A549 treated with Mapracorat at 1 μM for 4 hours (cell line): Measurements from ENCODE around the gene EFNB3. TPM values are rescaled to one million over a fixed set of nuclear protein-coding genes. Genes with fewer than 3 reads are reported as not detected.

Source experiments
- total RNA-seq: library from RNA; stranded (reverse); fragments of 200-300 nt; extraction: Qiagen RNA extraction; gene quantifications from 5 replicates; pipeline ENCODE4 v1.2.3, GENCODE V29; 2022

The EFNB3 gene
- total RNA-seq = 1.1 to 1.3 TPM (median 1.2 TPM) in 5 replicates

GRCh38 chr17:7704601-7705268 is at the start of gene EFNB3:
EFNB3 (plus strand) TSS chr17:7705202; CDS start chr17:7705599, 397 bp downstream.

GRCh38 chr17:7687072-7687907 is 17.7 kb upstream of the EFNB3 start, which contains the start of gene TP53:
TP53 (minus strand) TSS chr17:7687490; CDS start chr17:7676594, 10,896 bp downstream.

GRCh38 chr17:7687908-7688807 is 16.8 kb upstream of the EFNB3 start, which contains the start of gene WRAP53:
WRAP53 (plus strand) TSS chr17:7688477; CDS start chr17:7688649, 172 bp downstream.

GRCh38 chr17:7716901-7717755 is 12.1 kb downstream of the EFNB3 start, which contains the start of gene DNAH2:
DNAH2 (plus strand) TSS chr17:7717744; CDS start chr17:7719735, 1,991 bp downstream.

Other genes with a start within 250 kb of the EFNB3 start
- 20.5 to 25.6 TPM (median 24.4 TPM) in 5 replicates for gene ZBTB4, start 225.6 kb upstream of the EFNB3 start, total RNA-seq
- gene SLC35G6, start 223.8 kb upstream of the EFNB3 start, total RNA-seq = 0.07 TPM in 1 of 5 replicates, not detected in the others
- gene POLR2A, start 220.8 kb upstream of the EFNB3 start, total RNA-seq = 56.9 to 82.2 TPM (median 79.5 TPM) in 5 replicates
- gene TNFSF12, start 156.1 kb upstream of the EFNB3 start, total RNA-seq = 10.0 to 13.5 TPM (median 10.9 TPM) in 5 replicates
- 0.70 to 1.2 TPM (median 1.0 TPM) in 5 replicates for gene TNFSF13, start 146.5 kb upstream of the EFNB3 start, total RNA-seq
- gene SENP3, start 143.3 kb upstream of the EFNB3 start, total RNA-seq = 92.9 to 104 TPM (median 96.8 TPM) in 5 replicates
- gene CD68, start 125.6 kb upstream of the EFNB3 start, total RNA-seq = 26.4 to 36.3 TPM (median 34.8 TPM) in 5 replicates
- gene MPDU1, start 121.3 kb upstream of the EFNB3 start, total RNA-seq = 114 to 148 TPM (median 118 TPM) in 5 replicates
- 0.16 to 0.52 TPM (median 0.34 TPM) in 5 replicates for gene SOX15, start 115.1 kb upstream of the EFNB3 start, total RNA-seq
- gene FXR2, start 90.3 kb upstream of the EFNB3 start, total RNA-seq = 51.9 to 59.1 TPM (median 57.7 TPM) in 5 replicates
- gene SAT2, start 77.4 kb upstream of the EFNB3 start, total RNA-seq = 64.6 to 86.2 TPM (median 81.5 TPM) in 5 replicates
- 0.31 to 0.69 TPM (median 0.67 TPM) in 5 replicates for gene SHBG, start 75.1 kb upstream of the EFNB3 start, total RNA-seq
- gene ATP1B2, start 54.3 kb upstream of the EFNB3 start, total RNA-seq = 0.08 to 0.45 TPM (median 0.10 TPM) in 5 replicates
- gene TP53, start 17.7 kb upstream of the EFNB3 start, total RNA-seq = 41.5 to 46.5 TPM (median 42.4 TPM) in 5 replicates
- gene WRAP53, start 16.7 kb upstream of the EFNB3 start, total RNA-seq = 32.1 to 42.0 TPM (median 40.9 TPM) in 5 replicates
- 0.01 to 0.02 TPM (median 0.01 TPM) in 4 of 5 replicates, not detected in the other for gene DNAH2, start 12.5 kb downstream of the EFNB3 start, total RNA-seq
- gene KDM6B, start 129.0 kb downstream of the EFNB3 start, total RNA-seq = 12.6 to 18.3 TPM (median 15.3 TPM) in 5 replicates
- gene TMEM88, start 149.9 kb downstream of the EFNB3 start, total RNA-seq = 0.33 to 1.1 TPM (median 0.63 TPM) in 5 replicates
- 189 to 232 TPM (median 231 TPM) in 5 replicates for gene NAA38, start 152.4 kb downstream of the EFNB3 start, total RNA-seq
- gene CYB5D1, start 152.8 kb downstream of the EFNB3 start, total RNA-seq = 19.3 to 20.9 TPM (median 19.8 TPM) in 5 replicates
- gene CHD3, start 183.6 kb downstream of the EFNB3 start, total RNA-seq = 58.9 to 64.5 TPM (median 61.3 TPM) in 5 replicates
- 0.98 to 2.0 TPM (median 1.2 TPM) in 5 replicates for gene RNF227, start 211.1 kb downstream of the EFNB3 start, total RNA-seq
- gene KCNAB3, start 224.7 kb downstream of the EFNB3 start, total RNA-seq = 1.7 to 3.9 TPM (median 2.6 TPM) in 5 replicates
- 294 to 356 TPM (median 306 TPM) in 5 replicates for gene TRAPPC1, start 226.7 kb downstream of the EFNB3 start, total RNA-seq
- 37.3 to 47.1 TPM (median 40.3 TPM) in 5 replicates for gene CNTROB, start 227.0 kb downstream of the EFNB3 start, total RNA-seq